ENCODE results near the gene ADGRV1.

ADGRV1 gene

GRCh38 chr5:91145333-91145620, 586.7 kb downstream of the ADGRV1 start:
- no peak for DNase-seq

- no peak for DNase-seq
Observed at GRCh38 chr5:91146230-91146629, 587.6 kb downstream of the ADGRV1 start.

GRCh38 chr5:91146905-91147600, 588.5 kb downstream of the ADGRV1 start:
- no peak for DNase-seq

GRCh38 chr5:91150234-91150633, 591.6 kb downstream of the ADGRV1 start:
- no peak for DNase-seq

GRCh38 chr5:91150636-91151035, 592.0 kb downstream of the ADGRV1 start:
- no peak for DNase-seq

GRCh38 chr5:91151947-91152346, 593.4 kb downstream of the ADGRV1 start:
- peak in 1 of 2 experiments; percentile 9 for DNase-seq

- DNase-seq: no peak
Observed at GRCh38 chr5:91154338-91154737, 595.7 kb downstream of the ADGRV1 start.

GRCh38 chr5:91155274-91155673, 596.7 kb downstream of the ADGRV1 start:
- DNase-seq: no peak

GRCh38 chr5:91156242-91156641, 597.6 kb downstream of the ADGRV1 start:
- no peak for DNase-seq

- no peak for DNase-seq
Observed at GRCh38 chr5:91158011-91158410, 599.4 kb downstream of the ADGRV1 start.

- no peak for DNase-seq
Observed at GRCh38 chr5:91159647-91160046, 601.0 kb downstream of the ADGRV1 start.

- DNase-seq: no peak
Observed at GRCh38 chr5:91160714-91161285, 602.2 kb downstream of the ADGRV1 start.

- no peak for DNase-seq
Observed at GRCh38 chr5:91162534-91163381, 604.2 kb downstream of the ADGRV1 start.

- no peak for DNase-seq
Observed at GRCh38 chr5:91164424-91164823, 605.8 kb downstream of the ADGRV1 start.

GRCh38 chr5:91166059-91166807, 607.6 kb downstream of the ADGRV1 start:
- no peak for DNase-seq

GRCh38 chr5:91168859-91169258, 610.3 kb downstream of the ADGRV1 start:
- no peak for DNase-seq

GRCh38 chr5:91170266-91170665, 611.7 kb downstream of the ADGRV1 start:
- DNase-seq: no peak

- no peak for DNase-seq
Observed at GRCh38 chr5:91171322-91171721, 612.7 kb downstream of the ADGRV1 start.

- no peak for DNase-seq
Observed at GRCh38 chr5:91174396-91174795, 615.8 kb downstream of the ADGRV1 start.

- no peak for DNase-seq
Observed at GRCh38 chr5:91175708-91176107, 617.1 kb downstream of the ADGRV1 start.

- DNase-seq: peak in 1 of 2 experiments; percentile 8
Observed at GRCh38 chr5:91176288-91177016, 617.9 kb downstream of the ADGRV1 start.

GRCh38 chr5:91177085-91177484, 618.5 kb downstream of the ADGRV1 start:
- DNase-seq: no peak

- DNase-seq: no peak
Observed at GRCh38 chr5:91177639-91178038, 619.0 kb downstream of the ADGRV1 start.
